A549 (cell line): ENCODE measurements around the gene SSR2.

Source experiments
- CEBPB ChIP-seq, 2 experiments: fragments of >200 bp in 1 of 2; sonication (Bioruptor Twin) in 1 of 2; formaldehyde crosslinking in 1 of 2; IDR thresholded peaks; 2 replicates each; pipeline ENCODE4 v1.6.1; 2012 to 2016
- CHD2 ChIP-seq: fragments of 150-350 bp; IDR thresholded peaks from 2 replicates; pipeline ENCODE4 v1.6.1; 2014; ENCODE audit warnings: low read length; ENCODE audit not compliant: partially characterized antibody
- ESRRA ChIP-seq: fragments of 150-350 bp; IDR thresholded peaks from 2 replicates; pipeline ENCODE4 v1.6.1; 2014; ENCODE audit warnings: mild to moderate bottlenecking, low read length, borderline replicate concordance
- FOSL2 ChIP-seq, 2 experiments: fragments of 450-650 bp in 1 of 2; fragments of >200 bp in 1 of 2; sonication (Bioruptor Twin) in 1 of 2; formaldehyde crosslinking; IDR thresholded peaks; 2 replicates each; pipeline versions ENCODE4 v1.5.0 to v1.6.1; 2016 to 2020; ENCODE audit warnings: mild to moderate bottlenecking in 1 of 2, moderate library complexity in 1 of 2
- JUNB ChIP-seq: fragments of >200 bp; sonication (Bioruptor Twin); formaldehyde crosslinking; IDR thresholded peaks from 2 replicates; pipeline ENCODE4 v1.6.1; 2016
- POLR2A ChIP-seq: IDR thresholded peaks from 2 replicates; pipeline ENCODE4 v1.6.1; 2012; ENCODE audit warnings: mild to moderate bottlenecking, low read length
- RARB ChIP-seq: fragments of 250-450 bp; sonication (Bioruptor Pico); IDR thresholded peaks from 2 replicates; pipeline ENCODE4 v1.8.0; 2021; ENCODE audit warnings: mild to moderate bottlenecking, moderate library complexity
- SMC3 ChIP-seq: fragments of >200 bp; sonication (Bioruptor Twin); formaldehyde crosslinking; IDR thresholded peaks from 3 replicates; pipeline ENCODE4 v1.6.1; 2018; ENCODE audit warnings: inconsistent platforms
- TF ChIP-seq, protein P1 (sequence below): fragments of >200 bp; sonication (Bioruptor Twin); formaldehyde crosslinking; IDR thresholded peaks from 3 replicates; pipeline ENCODE4 v1.5.1; 2016
- TF ChIP-seq, protein P2 (sequence below): IDR thresholded peaks from 2 replicates; pipeline ENCODE4 v1.6.1; 2012
- TF ChIP-seq, protein P3 (sequence below): fragments of 250-450 bp; sonication (Bioruptor Pico); IDR thresholded peaks from 2 replicates; pipeline ENCODE4 v1.5.0; 2020; ENCODE audit warnings: low read depth, mild to moderate bottlenecking, moderate library complexity
- TF ChIP-seq, protein P4 (sequence below): fragments of 200-600 bp; sonication (generic); IDR thresholded peaks from 2 replicates; pipeline ENCODE4 v1.6.1; 2016; ENCODE audit warnings: antibody characterized with exemption, mild to moderate bottlenecking, moderate library complexity

DNA sequence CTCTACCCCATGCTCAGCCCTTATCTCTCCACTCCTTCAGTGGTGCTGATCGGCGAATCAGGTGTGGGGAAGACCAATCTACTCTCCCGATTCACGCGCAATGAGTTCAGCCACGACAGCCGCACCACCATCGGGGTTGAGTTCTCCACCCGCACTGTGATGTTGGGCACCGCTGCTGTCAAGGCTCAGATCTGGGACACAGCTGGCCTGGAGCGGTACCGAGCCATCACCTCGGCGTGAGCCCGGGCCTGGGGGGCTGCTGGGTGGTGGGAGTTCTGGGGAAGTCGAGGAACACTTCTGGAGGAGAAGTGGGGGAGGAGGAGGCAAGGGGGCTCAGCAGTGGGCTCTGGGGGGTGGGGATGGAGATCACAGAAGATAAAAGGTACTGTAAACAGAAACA lies 45.1 kb upstream of the SSR2 start:
- TF ChIP-seq POLR2A (no peak), JUNB (no peak), CHD2 (no peak), ESRRA (no peak), RARB (CRISPR knock-in tag) (no peak), CEBPB (IDR thresholded peaks at IDR 0.05) (no peak), SMC3 (no peak), FOSL2 (IDR thresholded peaks at IDR 0.05) (no peak), FOSL2 (CRISPR knock-in tag; IDR thresholded peaks at IDR 0.05) (no peak)
- TF ChIP-seq, protein P1, sequence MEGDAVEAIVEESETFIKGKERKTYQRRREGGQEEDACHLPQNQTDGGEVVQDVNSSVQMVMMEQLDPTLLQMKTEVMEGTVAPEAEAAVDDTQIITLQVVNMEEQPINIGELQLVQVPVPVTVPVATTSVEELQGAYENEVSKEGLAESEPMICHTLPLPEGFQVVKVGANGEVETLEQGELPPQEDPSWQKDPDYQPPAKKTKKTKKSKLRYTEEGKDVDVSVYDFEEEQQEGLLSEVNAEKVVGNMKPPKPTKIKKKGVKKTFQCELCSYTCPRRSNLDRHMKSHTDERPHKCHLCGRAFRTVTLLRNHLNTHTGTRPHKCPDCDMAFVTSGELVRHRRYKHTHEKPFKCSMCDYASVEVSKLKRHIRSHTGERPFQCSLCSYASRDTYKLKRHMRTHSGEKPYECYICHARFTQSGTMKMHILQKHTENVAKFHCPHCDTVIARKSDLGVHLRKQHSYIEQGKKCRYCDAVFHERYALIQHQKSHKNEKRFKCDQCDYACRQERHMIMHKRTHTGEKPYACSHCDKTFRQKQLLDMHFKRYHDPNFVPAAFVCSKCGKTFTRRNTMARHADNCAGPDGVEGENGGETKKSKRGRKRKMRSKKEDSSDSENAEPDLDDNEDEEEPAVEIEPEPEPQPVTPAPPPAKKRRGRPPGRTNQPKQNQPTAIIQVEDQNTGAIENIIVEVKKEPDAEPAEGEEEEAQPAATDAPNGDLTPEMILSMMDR = no peak
- TF ChIP-seq, protein P2, sequence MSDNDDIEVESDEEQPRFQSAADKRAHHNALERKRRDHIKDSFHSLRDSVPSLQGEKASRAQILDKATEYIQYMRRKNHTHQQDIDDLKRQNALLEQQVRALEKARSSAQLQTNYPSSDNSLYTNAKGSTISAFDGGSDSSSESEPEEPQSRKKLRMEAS = no peak
- TF ChIP-seq, protein P3, sequence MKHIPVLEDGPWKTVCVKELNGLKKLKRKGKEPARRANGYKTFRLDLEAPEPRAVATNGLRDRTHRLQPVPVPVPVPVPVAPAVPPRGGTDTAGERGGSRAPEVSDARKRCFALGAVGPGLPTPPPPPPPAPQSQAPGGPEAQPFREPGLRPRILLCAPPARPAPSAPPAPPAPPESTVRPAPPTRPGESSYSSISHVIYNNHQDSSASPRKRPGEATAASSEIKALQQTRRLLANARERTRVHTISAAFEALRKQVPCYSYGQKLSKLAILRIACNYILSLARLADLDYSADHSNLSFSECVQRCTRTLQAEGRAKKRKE (CRISPR knock-in tag) = no peak
- TF ChIP-seq, protein P4, sequence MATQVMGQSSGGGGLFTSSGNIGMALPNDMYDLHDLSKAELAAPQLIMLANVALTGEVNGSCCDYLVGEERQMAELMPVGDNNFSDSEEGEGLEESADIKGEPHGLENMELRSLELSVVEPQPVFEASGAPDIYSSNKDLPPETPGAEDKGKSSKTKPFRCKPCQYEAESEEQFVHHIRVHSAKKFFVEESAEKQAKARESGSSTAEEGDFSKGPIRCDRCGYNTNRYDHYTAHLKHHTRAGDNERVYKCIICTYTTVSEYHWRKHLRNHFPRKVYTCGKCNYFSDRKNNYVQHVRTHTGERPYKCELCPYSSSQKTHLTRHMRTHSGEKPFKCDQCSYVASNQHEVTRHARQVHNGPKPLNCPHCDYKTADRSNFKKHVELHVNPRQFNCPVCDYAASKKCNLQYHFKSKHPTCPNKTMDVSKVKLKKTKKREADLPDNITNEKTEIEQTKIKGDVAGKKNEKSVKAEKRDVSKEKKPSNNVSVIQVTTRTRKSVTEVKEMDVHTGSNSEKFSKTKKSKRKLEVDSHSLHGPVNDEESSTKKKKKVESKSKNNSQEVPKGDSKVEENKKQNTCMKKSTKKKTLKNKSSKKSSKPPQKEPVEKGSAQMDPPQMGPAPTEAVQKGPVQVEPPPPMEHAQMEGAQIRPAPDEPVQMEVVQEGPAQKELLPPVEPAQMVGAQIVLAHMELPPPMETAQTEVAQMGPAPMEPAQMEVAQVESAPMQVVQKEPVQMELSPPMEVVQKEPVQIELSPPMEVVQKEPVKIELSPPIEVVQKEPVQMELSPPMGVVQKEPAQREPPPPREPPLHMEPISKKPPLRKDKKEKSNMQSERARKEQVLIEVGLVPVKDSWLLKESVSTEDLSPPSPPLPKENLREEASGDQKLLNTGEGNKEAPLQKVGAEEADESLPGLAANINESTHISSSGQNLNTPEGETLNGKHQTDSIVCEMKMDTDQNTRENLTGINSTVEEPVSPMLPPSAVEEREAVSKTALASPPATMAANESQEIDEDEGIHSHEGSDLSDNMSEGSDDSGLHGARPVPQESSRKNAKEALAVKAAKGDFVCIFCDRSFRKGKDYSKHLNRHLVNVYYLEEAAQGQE = no peak
